Activated B cell treated with CpG ODN at 0.5 μM for 24 hours (primary cell): ENCODE results near the gene UBE2O. TPM values are rescaled to one million over a fixed set of nuclear protein-coding genes. Genes with fewer than 3 reads are reported as not detected.

Experiments used
- ATAC-seq: fragments of 200-7000 bp; cut with Tn5 transposase; one replicate; pipeline ENCODE4 v1.10.0; 2021; ENCODE audit warnings: low read depth, mild to moderate bottlenecking, moderate library complexity
- CTCF ChIA-PET: fragments of 350-600 bp; sonication (Branson Sonifier 250); formaldehyde crosslinking; loops from one replicate; lab custom pipeline; 2021; ENCODE audit warnings: antibody characterized with exemption; lab: Charles Lee
- POLR2A ChIA-PET: fragments of 350-600 bp; sonication (Branson Sonifier 250); formaldehyde crosslinking; loops from one replicate; lab custom pipeline; 2021; ENCODE audit warnings: antibody characterized with exemption; lab: Charles Lee
- DNase-seq: peaks from one replicate; pipeline ENCODE4 v3.0.0; 2022
- H3K27ac Mint-ChIP-seq: one replicate; pipeline ENCODE4 v1.8.0; 2020; ENCODE audit warnings: mixed read lengths
- H3K27me3 Mint-ChIP-seq: one replicate; pipeline ENCODE4 v1.8.0; 2021; ENCODE audit warnings: mixed read lengths
- H3K36me3 Mint-ChIP-seq: one replicate; pipeline ENCODE4 v1.8.0; 2021; ENCODE audit warnings: low read depth, mixed read lengths
- H3K4me1 Mint-ChIP-seq: one replicate; pipeline ENCODE4 v1.8.0; 2021; ENCODE audit warnings: mixed read lengths
- H3K4me3 Mint-ChIP-seq: one replicate; pipeline ENCODE4 v1.8.0; 2020; ENCODE audit warnings: mild to moderate bottlenecking, mixed read lengths
- H3K9me3 Mint-ChIP-seq: one replicate; pipeline ENCODE4 v1.8.0; 2020; ENCODE audit warnings: mixed read lengths
- intact Hi-C: fragments of 100-400 bp; cut with micrococcal nuclease; formaldehyde crosslinking; loops from one replicate; pipeline ENCODE4 v1.15.1; 2024
- total RNA-seq: library from RNA; stranded (reverse); gene quantifications from 2 replicates; pipeline ENCODE4 v1.2.3, GENCODE V29; 2022
- TF ChIP-seq, protein P1 (sequence below): fragments of 200-600 bp; IDR thresholded peaks from one replicate; pipeline ENCODE4 v1.8.0; 2022; ENCODE audit warnings: antibody characterized with exemption, mild to moderate bottlenecking

The UBE2O gene
- total RNA-seq, 1 donor from 2014 or later: 39.0 TPM

DNA sequence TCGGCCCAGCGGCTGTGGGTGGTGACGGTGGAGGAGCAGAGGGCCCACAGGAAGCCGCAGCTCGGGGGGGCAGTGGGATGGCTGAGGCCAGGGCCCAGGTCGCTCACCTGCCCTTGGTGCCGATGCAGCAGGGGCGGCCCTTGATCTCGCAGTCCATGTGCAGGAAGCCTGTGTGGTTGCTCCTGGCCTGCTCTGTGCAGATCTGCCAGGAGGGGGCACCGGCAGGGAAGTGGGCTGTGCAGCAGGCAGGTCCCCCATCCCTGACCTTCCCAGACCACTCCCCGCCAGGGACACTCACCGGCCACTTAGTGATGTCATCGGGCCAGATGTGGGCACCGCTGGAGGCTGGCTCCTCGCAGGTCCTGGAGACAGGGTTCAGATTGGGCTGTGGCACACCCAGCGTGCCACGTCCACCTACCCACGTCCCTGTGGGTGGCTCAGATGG, 20.6 kb upstream of the UBE2O start:
- TF ChIP-seq, protein P1, sequence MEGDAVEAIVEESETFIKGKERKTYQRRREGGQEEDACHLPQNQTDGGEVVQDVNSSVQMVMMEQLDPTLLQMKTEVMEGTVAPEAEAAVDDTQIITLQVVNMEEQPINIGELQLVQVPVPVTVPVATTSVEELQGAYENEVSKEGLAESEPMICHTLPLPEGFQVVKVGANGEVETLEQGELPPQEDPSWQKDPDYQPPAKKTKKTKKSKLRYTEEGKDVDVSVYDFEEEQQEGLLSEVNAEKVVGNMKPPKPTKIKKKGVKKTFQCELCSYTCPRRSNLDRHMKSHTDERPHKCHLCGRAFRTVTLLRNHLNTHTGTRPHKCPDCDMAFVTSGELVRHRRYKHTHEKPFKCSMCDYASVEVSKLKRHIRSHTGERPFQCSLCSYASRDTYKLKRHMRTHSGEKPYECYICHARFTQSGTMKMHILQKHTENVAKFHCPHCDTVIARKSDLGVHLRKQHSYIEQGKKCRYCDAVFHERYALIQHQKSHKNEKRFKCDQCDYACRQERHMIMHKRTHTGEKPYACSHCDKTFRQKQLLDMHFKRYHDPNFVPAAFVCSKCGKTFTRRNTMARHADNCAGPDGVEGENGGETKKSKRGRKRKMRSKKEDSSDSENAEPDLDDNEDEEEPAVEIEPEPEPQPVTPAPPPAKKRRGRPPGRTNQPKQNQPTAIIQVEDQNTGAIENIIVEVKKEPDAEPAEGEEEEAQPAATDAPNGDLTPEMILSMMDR: no peak
- intact Hi-C loops: no loop called here
- H3K36me3 Mint-ChIP-seq: peaks cover 81% of the 10 kb centered on the region
- H3K4me3 Mint-ChIP-seq: no peak overlapping the region
- no peak for DNase-seq
- CTCF ChIA-PET: interaction anchor here (1.3 kb wide), 1 partner anchor 33 kb away, joined by 5 read pairs; no protein-coding TSS in a partner anchor
- no peaks in the 10 kb centered on the region for H3K27me3 Mint-ChIP-seq
- H3K27ac Mint-ChIP-seq: peak overlapping the region; percentile 31
- ATAC-seq: peak; percentile 35
- no peaks in the 10 kb centered on the region for H3K9me3 Mint-ChIP-seq
- peaks cover 17% of the 10 kb centered on the region for H3K4me1 Mint-ChIP-seq
- POLR2A ChIA-PET: interaction anchor here (1.4 to 24.4 kb wide), 2 partner anchors 22 to 25 kb away, joined by 3 to 769 read pairs; partner anchors contain the start of gene RHBDF2

DNA sequence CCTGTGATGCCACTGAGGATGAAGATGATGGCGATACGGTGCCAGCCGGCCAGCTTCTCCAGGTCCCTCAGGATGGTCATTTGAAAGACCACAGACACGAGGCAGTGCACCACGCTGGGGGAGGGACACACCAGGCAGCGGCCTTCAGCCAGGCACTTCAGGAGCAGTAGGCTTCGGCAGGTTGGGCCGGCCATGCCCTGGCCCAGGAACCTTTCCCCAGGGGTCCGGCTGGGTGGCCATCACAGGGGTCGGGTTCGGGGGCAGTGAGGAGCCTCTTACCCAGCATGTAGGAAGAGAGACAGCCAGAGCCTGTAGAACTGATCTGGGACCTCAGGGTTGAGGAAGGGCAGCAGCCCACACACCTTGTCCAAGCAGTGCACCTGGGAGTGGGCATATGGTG, 19.8 kb upstream of the UBE2O start:
- TF ChIP-seq, protein P1: no peak
- H3K9me3 Mint-ChIP-seq: no peaks in the 10 kb centered on the region
- no peak overlapping the region for H3K4me3 Mint-ChIP-seq
- POLR2A ChIA-PET: interaction anchor here (24.4 kb wide), 1 partner anchor 26 kb away, joined by 769 read pairs; the partner anchor contains the start of gene RHBDF2
- H3K27me3 Mint-ChIP-seq: no peaks in the 10 kb centered on the region
- no peak for DNase-seq
- H3K36me3 Mint-ChIP-seq: peaks cover 73% of the 10 kb centered on the region
- H3K27ac Mint-ChIP-seq: peak overlapping the region; percentile 31
- intact Hi-C loops: no loop called here
- CTCF ChIA-PET: interaction anchor here (1.3 kb wide), 1 partner anchor 34 kb away, joined by 5 read pairs; no protein-coding TSS in a partner anchor
- no peak for ATAC-seq
- H3K4me1 Mint-ChIP-seq: peaks cover 17% of the 10 kb centered on the region

DNA sequence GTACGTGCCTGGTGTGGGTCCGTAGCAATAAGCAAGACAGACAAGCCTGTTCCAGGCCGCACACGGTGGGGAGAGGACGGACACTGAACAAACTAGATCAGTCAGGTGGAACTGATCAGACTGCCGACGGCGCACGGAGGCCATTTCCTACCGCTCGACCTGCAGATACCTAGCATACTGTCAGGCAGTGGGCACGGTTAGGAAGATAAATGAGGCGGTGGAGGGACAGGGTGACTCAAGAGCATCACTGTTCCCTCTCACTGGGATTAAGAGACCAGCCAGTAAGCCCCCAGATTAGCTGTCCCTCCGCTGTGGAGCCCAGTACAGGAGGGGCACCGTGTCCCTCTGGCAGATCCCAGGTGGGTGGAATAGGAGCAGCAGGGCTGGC, 19.3 kb upstream of the UBE2O start:
- Mint-ChIP-seq H3K27ac (no peak overlapping the region), H3K4me1 (peaks cover 20% of the 10 kb centered on the region), H3K9me3 (no peaks in the 10 kb centered on the region), H3K4me3 (no peak overlapping the region), H3K27me3 (no peaks in the 10 kb centered on the region), H3K36me3 (peaks cover 68% of the 10 kb centered on the region)
- no peak for DNase-seq
- ATAC-seq: no peak
- TF ChIP-seq, protein P1: no peak
- CTCF ChIA-PET: no interaction called here
- intact Hi-C loops: no loop called here
- POLR2A ChIA-PET: interaction anchor here (1.1 to 24.4 kb wide), 2 partner anchors 8 to 26 kb away, joined by 3 to 769 read pairs; partner anchors contain the start of gene RHBDF2

DNA sequence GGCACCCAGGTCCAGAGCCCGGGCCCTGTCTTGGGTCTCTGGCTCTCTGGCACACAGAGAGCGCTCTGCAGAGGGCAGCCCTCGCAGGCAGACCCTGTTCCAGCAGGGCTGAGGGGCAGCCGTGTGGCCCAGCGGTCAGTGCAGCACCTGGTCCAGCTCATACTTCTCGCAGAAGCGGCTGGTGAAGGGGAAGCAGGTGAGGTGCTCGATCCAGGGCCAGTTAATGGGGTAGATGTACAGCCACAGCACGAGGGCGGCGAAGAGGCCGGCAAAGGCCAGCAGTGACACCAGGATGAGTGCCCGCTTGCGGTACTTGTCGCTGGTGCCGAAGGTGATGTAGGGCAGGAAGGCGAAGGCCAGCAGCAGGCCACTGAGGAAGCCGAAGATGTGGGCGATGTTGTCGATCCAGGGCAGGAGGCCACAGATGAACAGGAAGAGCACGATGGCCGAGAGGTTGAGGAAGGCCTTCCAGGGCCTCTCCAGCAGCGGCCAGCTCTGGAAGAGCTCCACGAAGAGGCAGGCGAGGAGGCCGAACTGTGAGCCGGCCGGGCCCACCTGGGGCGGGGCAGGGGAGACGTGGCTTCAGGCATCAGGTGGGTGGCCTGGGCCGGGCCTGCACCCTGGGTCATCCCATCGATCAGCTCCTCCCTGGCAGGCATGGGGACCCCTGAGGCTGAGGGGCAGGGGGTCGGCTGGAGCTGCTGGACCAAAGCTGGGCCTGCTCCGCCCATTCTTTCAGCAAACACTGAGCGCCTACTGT, 18.7 kb upstream of the UBE2O start:
- intact Hi-C loops: no loop called here
- ChIA-PET POLR2A (interaction anchor here (1.1 to 24.4 kb wide), 2 partner anchors 9 to 27 kb away, joined by 3 to 769 read pairs; partner anchors contain the start of gene RHBDF2), CTCF (no interaction called here)
- ATAC-seq (no peak), DNase-seq (no peak)
- TF ChIP-seq, protein P1: no peak
- Mint-ChIP-seq H3K4me3 (no peak overlapping the region), H3K27me3 (no peaks in the 10 kb centered on the region), H3K36me3 (peaks cover 62% of the 10 kb centered on the region), H3K4me1 (peaks cover 19% of the 10 kb centered on the region), H3K9me3 (no peaks in the 10 kb centered on the region), H3K27ac (no peak overlapping the region)
